Measurements from ENCODE around the gene MN1. TPM values are rescaled to one million over a fixed set of nuclear protein-coding genes. Genes with fewer than 3 reads are reported as not detected.

Gene MN1
- polyA plus RNA-seq, 2 of the 4 experiments (the other 2 are of a cell fraction): 0.59 to 2.4 TPM

DNA sequence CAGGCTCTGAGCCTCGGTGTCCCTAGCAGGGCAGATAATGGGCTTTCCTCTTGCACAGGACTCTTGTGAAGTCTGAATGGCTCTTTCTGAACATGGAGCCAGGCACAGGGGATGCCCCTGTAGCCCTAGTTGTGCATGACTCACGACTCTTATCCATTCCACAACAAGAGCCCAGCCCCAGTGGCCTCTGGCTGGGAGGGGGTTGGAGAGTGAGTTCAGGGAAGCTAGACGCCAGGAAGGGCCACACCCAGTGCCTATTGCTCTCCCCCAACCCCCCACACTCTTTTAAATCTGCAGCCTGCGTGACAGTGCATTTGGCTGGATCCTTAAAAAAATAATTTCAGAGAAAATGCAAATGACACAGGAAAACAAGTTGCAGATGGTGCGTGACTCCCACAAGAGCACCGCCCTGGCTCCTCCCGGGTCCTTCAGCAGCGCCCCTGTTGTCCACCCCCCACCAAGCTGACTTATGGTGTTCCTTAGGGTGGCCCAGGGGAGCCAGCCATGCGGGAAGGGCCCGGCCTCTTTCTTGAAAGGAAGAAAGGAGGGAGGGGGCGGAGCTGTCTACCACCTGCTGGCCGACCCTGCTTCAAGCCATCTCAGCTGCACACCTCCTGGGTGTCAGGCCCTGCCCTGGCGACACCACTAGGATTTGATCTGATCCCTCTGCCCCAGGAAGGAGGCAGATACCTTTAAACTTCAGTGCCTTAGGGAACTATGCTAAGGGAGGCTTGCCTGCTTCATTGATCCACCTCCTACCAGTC lies 74.7 kb downstream of the MN1 start (continued):
- no peak for TF ChIP-seq MYC (IDR thresholded peaks at IDR 0.05; ENCODE audit: borderline replicate concordance, low read length)
- no peak for TF ChIP-seq NPAS2 (CRISPR knock-in tag; IDR thresholded peaks at IDR 0.05; ENCODE audit: borderline replicate concordance)
- TF ChIP-seq, protein P1, sequence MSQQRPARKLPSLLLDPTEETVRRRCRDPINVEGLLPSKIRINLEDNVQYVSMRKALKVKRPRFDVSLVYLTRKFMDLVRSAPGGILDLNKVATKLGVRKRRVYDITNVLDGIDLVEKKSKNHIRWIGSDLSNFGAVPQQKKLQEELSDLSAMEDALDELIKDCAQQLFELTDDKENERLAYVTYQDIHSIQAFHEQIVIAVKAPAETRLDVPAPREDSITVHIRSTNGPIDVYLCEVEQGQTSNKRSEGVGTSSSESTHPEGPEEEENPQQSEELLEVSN (IDR thresholded peaks at IDR 0.05; ENCODE audit: borderline replicate concordance, low read depth): no peak
- no peak for TF ChIP-seq EP300 (IDR thresholded peaks at IDR 0.05)
- TF ChIP-seq RAD21 (conservative IDR thresholded peaks at IDR 0.05 in 1 of 2, IDR thresholded peaks at IDR 0.05 in 1 of 2): no peak
- TF ChIP-seq ZNF302 (CRISPR knock-in tag; IDR thresholded peaks at IDR 0.05): no peak
- TF ChIP-seq HEYL (CRISPR knock-in tag; IDR thresholded peaks at IDR 0.05): no peak
- TF ChIP-seq, protein P2, sequence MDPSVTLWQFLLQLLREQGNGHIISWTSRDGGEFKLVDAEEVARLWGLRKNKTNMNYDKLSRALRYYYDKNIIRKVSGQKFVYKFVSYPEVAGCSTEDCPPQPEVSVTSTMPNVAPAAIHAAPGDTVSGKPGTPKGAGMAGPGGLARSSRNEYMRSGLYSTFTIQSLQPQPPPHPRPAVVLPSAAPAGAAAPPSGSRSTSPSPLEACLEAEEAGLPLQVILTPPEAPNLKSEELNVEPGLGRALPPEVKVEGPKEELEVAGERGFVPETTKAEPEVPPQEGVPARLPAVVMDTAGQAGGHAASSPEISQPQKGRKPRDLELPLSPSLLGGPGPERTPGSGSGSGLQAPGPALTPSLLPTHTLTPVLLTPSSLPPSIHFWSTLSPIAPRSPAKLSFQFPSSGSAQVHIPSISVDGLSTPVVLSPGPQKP (IDR thresholded peaks at IDR 0.05; ENCODE audit: low read depth, low read length): no peak
- TF ChIP-seq, protein P3, sequence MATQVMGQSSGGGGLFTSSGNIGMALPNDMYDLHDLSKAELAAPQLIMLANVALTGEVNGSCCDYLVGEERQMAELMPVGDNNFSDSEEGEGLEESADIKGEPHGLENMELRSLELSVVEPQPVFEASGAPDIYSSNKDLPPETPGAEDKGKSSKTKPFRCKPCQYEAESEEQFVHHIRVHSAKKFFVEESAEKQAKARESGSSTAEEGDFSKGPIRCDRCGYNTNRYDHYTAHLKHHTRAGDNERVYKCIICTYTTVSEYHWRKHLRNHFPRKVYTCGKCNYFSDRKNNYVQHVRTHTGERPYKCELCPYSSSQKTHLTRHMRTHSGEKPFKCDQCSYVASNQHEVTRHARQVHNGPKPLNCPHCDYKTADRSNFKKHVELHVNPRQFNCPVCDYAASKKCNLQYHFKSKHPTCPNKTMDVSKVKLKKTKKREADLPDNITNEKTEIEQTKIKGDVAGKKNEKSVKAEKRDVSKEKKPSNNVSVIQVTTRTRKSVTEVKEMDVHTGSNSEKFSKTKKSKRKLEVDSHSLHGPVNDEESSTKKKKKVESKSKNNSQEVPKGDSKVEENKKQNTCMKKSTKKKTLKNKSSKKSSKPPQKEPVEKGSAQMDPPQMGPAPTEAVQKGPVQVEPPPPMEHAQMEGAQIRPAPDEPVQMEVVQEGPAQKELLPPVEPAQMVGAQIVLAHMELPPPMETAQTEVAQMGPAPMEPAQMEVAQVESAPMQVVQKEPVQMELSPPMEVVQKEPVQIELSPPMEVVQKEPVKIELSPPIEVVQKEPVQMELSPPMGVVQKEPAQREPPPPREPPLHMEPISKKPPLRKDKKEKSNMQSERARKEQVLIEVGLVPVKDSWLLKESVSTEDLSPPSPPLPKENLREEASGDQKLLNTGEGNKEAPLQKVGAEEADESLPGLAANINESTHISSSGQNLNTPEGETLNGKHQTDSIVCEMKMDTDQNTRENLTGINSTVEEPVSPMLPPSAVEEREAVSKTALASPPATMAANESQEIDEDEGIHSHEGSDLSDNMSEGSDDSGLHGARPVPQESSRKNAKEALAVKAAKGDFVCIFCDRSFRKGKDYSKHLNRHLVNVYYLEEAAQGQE (IDR thresholded peaks at IDR 0.05): no peak
- TF ChIP-seq, protein P4, sequence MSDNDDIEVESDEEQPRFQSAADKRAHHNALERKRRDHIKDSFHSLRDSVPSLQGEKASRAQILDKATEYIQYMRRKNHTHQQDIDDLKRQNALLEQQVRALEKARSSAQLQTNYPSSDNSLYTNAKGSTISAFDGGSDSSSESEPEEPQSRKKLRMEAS (IDR thresholded peaks at IDR 0.05): 0 out of 2 replicates have a peak, but pooled peaks have one; percentile 24
- no peak for TF ChIP-seq KDM1A (IDR thresholded peaks at IDR 0.05; ENCODE audit: low read depth)
- TF ChIP-seq POLR2A (IDR thresholded peaks at IDR 0.05; ENCODE audit: low read length): no peak

DNA sequence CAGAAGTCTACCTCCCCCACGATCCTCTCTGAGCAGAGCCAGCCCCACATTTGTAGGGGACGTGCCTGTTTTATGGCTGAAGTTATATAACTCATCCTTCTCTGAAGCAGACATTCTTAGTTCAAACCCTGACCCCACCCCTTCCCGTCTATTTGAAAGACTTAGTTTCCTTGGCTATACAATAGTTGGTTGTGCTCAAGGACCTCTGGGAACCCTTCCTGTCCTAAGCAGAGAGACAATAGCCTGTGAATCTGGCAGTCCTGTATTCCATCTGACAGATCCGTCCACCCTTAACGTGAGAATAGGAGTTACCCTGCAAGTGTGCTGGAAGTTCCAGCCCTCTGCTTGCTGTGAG lies 75.2 kb downstream of the MN1 start:
- TF ChIP-seq EP300 (IDR thresholded peaks at IDR 0.05): no peak
- TF ChIP-seq, protein P5, sequence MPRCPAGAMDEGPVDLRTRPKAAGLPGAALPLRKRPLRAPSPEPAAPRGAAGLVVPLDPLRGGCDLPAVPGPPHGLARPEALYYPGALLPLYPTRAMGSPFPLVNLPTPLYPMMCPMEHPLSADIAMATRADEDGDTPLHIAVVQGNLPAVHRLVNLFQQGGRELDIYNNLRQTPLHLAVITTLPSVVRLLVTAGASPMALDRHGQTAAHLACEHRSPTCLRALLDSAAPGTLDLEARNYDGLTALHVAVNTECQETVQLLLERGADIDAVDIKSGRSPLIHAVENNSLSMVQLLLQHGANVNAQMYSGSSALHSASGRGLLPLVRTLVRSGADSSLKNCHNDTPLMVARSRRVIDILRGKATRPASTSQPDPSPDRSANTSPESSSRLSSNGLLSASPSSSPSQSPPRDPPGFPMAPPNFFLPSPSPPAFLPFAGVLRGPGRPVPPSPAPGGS (IDR thresholded peaks at IDR 0.05): no peak
- TF ChIP-seq MYC (IDR thresholded peaks at IDR 0.05; ENCODE audit: borderline replicate concordance, low read length): no peak
- TF ChIP-seq CBX8 (IDR thresholded peaks at IDR 0.05): no peak
- no peak for TF ChIP-seq POLR2AphosphoS2 (conservative IDR thresholded peaks at IDR 0.05; ENCODE audit: low read length)
- TF ChIP-seq, protein P6, sequence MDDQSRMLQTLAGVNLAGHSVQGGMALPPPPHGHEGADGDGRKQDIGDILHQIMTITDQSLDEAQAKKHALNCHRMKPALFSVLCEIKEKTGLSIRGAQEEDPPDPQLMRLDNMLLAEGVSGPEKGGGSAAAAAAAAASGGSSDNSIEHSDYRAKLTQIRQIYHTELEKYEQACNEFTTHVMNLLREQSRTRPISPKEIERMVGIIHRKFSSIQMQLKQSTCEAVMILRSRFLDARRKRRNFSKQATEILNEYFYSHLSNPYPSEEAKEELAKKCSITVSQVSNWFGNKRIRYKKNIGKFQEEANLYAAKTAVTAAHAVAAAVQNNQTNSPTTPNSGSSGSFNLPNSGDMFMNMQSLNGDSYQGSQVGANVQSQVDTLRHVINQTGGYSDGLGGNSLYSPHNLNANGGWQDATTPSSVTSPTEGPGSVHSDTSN (IDR thresholded peaks at IDR 0.05): no peak
- TF ChIP-seq KDM1A (IDR thresholded peaks at IDR 0.05; ENCODE audit: low read depth): no peak
- TF ChIP-seq HOXB5 (CRISPR knock-in tag; IDR thresholded peaks at IDR 0.05): no peak
- no peak for TF ChIP-seq PHF8 (IDR thresholded peaks at IDR 0.05; ENCODE audit: borderline replicate concordance, low read depth)
- TF ChIP-seq SREBF2 (IDR thresholded peaks at IDR 0.05): no peak
- TF ChIP-seq, protein P7, sequence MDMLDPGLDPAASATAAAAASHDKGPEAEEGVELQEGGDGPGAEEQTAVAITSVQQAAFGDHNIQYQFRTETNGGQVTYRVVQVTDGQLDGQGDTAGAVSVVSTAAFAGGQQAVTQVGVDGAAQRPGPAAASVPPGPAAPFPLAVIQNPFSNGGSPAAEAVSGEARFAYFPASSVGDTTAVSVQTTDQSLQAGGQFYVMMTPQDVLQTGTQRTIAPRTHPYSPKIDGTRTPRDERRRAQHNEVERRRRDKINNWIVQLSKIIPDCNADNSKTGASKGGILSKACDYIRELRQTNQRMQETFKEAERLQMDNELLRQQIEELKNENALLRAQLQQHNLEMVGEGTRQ (IDR thresholded peaks at IDR 0.05): no peak
- TF ChIP-seq FOXS1 (CRISPR knock-in tag; IDR thresholded peaks at IDR 0.05): no peak
- TF ChIP-seq, protein P8, sequence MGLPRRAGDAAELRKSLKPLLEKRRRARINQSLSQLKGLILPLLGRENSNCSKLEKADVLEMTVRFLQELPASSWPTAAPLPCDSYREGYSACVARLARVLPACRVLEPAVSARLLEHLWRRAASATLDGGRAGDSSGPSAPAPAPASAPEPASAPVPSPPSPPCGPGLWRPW (IDR thresholded peaks at IDR 0.05): no peak
- H3K4me1 ChIP-seq: peaks cover 36% of the 10 kb centered on the region
- peak overlapping the region; percentile 64 to 82 for H3K27ac ChIP-seq
- POLR2A ChIA-PET: no interaction called here
- no peak for DNase-seq (ENCODE audit: low read depth in 1 of 2, low spot score in 1 of 2)
- FAIRE-seq: no peak
- H3K4me2 ChIP-seq: peak overlapping the region; percentile 53
- ATAC-seq: no peak
- CTCF ChIA-PET: no interaction called here
- 68% methylated on average over 3 of the region's 5 CpGs for WGBS (ENCODE audit: missing lambda C conversion rate)
- H3K4me3 ChIP-seq: no peak overlapping the region
- no peaks in the 10 kb centered on the region for H3K9me3 ChIP-seq

Data from A549 (cell line).